MM.1S (cell line): ENCODE data around the gene RNF114.

ENCODE experiments used
- EZH2 ChIP-seq: fragments of 300-600 bp; sonication (generic); optimal IDR thresholded peaks from 2 replicates; pipeline ENCODE3; 2017; ENCODE audit warnings: low read depth, mild to moderate bottlenecking, antibody characterized with exemption, low read length, mixed read lengths
- TF ChIP-seq, protein P1 (sequence below): fragments of 300-600 bp; sonication (generic); IDR thresholded peaks from 2 replicates; pipeline ENCODE4 v1.5.1; 2016; ENCODE audit warnings: antibody characterized with exemption, low read length, mixed read lengths

DNA sequence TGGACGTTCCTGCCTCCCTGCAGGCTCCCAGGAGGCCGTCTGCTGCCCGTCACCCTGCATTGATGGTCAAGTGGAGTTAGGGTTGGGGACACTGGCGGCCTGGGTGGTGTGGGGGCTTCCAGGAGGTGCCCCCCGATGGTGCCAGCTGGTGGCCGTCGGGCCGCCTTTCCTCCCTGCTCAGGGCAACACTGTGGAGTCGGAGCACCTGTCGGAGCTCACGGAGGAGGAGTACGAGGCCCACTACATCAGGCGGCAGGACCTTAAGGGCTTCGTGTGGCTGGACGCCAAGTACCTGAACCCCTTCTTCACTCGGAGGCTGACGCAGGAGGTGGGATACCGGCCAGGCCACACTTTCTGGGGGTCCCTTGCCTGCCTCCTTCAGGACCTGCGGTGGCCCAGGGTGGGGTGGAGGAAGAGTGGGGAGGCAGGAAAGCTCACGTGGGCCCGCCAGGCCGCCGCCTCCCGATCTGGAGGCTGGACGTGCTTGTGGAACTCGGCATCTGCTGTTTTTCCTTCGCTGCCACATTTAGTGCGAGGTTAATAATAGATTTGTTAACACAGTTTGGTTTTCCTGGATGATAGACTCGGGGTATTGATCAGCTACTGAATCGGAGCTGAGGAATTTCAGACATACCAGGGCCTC is 49.5 kb upstream of the RNF114 start:
- TF ChIP-seq, protein P1, sequence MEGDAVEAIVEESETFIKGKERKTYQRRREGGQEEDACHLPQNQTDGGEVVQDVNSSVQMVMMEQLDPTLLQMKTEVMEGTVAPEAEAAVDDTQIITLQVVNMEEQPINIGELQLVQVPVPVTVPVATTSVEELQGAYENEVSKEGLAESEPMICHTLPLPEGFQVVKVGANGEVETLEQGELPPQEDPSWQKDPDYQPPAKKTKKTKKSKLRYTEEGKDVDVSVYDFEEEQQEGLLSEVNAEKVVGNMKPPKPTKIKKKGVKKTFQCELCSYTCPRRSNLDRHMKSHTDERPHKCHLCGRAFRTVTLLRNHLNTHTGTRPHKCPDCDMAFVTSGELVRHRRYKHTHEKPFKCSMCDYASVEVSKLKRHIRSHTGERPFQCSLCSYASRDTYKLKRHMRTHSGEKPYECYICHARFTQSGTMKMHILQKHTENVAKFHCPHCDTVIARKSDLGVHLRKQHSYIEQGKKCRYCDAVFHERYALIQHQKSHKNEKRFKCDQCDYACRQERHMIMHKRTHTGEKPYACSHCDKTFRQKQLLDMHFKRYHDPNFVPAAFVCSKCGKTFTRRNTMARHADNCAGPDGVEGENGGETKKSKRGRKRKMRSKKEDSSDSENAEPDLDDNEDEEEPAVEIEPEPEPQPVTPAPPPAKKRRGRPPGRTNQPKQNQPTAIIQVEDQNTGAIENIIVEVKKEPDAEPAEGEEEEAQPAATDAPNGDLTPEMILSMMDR = no peak
- no peak for TF ChIP-seq EZH2
